Smooth muscle cell (in vitro differentiated cells): ENCODE data around the gene ZDHHC17. TPM values are rescaled to one million over a fixed set of nuclear protein-coding genes. Genes with fewer than 3 reads are reported as not detected.

Experiments
- DNase-seq: peaks from one replicate; lab custom pipeline; 2025; ENCODE audit not compliant: unreplicated experiment; lab: John Stamatoyannopoulos, UW
- H2AFZ ChIP-seq: fragments of 200-600 bp; sonication (generic); 2 replicates; pipeline ENCODE4 v1.6.0; 2016; ENCODE audit warnings: antibody characterized with exemption, low read depth, mild to moderate bottlenecking
- H3F3A ChIP-seq: fragments of 200-600 bp; sonication (generic); 2 replicates; pipeline ENCODE4 v1.6.0; 2017; ENCODE audit warnings: antibody characterized with exemption, low read depth
- H3K27ac ChIP-seq: fragments of 200-600 bp; sonication (generic); 2 replicates; pipeline ENCODE4 v1.5.1; 2016; ENCODE audit warnings: low read depth, mild to moderate bottlenecking
- H3K27me3 ChIP-seq: fragments of 200-600 bp; sonication (generic); 2 replicates; pipeline ENCODE4 v1.6.1; 2016; ENCODE audit warnings: low read depth, mild to moderate bottlenecking
- H3K36me3 ChIP-seq: fragments of 200-600 bp; sonication (generic); 2 replicates; pipeline ENCODE4 v1.5.1; 2016; ENCODE audit warnings: low read depth
- H3K4me1 ChIP-seq: fragments of 200-600 bp; sonication (generic); 2 replicates; pipeline ENCODE4 v1.5.1; 2016; ENCODE audit warnings: low read depth
- H3K4me2 ChIP-seq: fragments of 200-600 bp; sonication (generic); 2 replicates; pipeline ENCODE4 v1.6.0; 2016; ENCODE audit warnings: mild to moderate bottlenecking
- H3K4me3 ChIP-seq: fragments of 200-600 bp; sonication (generic); 2 replicates; pipeline ENCODE4 v1.5.1; 2016; ENCODE audit warnings: mild to moderate bottlenecking
- H3K79me2 ChIP-seq: fragments of 200-600 bp; sonication (generic); 2 replicates; pipeline ENCODE4 v1.6.0; 2016; ENCODE audit warnings: low read depth, mild to moderate bottlenecking
- H3K9ac ChIP-seq: fragments of 200-600 bp; sonication (generic); 2 replicates; pipeline ENCODE4 v1.6.0; 2016; ENCODE audit warnings: low read depth
- H3K9me3 ChIP-seq: fragments of 200-600 bp; sonication (generic); replicated peaks from 2 replicates; pipeline ENCODE4 v1.5.1; 2016; ENCODE audit warnings: low read depth
- H4K20me1 ChIP-seq: fragments of 200-600 bp; sonication (generic); 2 replicates; pipeline ENCODE4 v1.6.0; 2016; ENCODE audit warnings: low read depth
- WGBS: methylation state at CpG from one replicate; pipeline ENCODE4 v1.1.7; 2016; ENCODE audit warnings: low lambda C conversion rate; 5-methylcytosine and 5-hydroxymethylcytosine counted together
- polyA plus RNA-seq: library from polyadenylated mRNA; unstranded; fragments of >200 nt; fragmentation: Nextera tagmentation; extraction: Ambion mirVana; gene quantifications from 2 replicates; pipeline ENCODE4 v1.2.1, GENCODE V29; 2016
- total RNA-seq: library from RNA; depleted of rRNA; stranded (reverse); fragments of >200 nt; gene quantifications from 2 replicates; pipeline ENCODE4 v1.2.3, GENCODE V29; 2014
- TF ChIP-seq, protein P1 (sequence below): fragments of 200-600 bp; sonication (generic); IDR thresholded peaks from 2 replicates; pipeline ENCODE4 v1.5.1; 2017; ENCODE audit warnings: borderline replicate concordance, mild to moderate bottlenecking, antibody characterized with exemption; ENCODE audit not compliant: insufficient read depth, poor library complexity, severe bottlenecking

ZDHHC17 gene
- total and polyA plus RNA-seq, 2 experiments from 2014 or later: 12.8 to 34.8 TPM

DNA sequence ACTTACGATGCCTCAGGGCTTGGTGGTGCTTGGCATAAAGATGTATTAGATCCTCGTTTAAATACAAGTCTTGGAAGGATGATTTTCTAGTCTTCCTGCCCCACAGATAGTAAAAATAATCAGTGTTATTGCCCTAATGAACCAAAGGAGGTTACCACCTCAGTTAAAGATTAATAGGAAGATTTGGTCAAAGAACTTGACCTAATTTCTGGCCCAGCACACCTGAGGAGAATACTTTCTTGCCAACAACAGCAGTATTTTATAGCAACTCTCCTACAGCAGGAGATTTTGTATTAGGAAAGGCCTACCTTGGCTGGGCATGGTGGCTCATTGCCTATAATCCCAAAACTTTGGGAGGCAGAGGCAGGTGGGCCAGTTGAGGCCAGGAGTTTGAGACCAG lies 83.3 kb downstream of the ZDHHC17 start:
- Histone ChIP-seq H3K9ac (no peak overlapping the region), H3K27ac (no peak overlapping the region), H2AFZ (no peak overlapping the region), H3K27me3 (no peaks in the 10 kb centered on the region), H4K20me1 (peaks cover 4% of the 10 kb centered on the region), H3K4me3 (no peak overlapping the region), H3K36me3 (no peaks in the 10 kb centered on the region), H3K4me2 (no peak overlapping the region), H3K9me3 (no peaks in the 10 kb centered on the region), H3F3A (no peaks in the 10 kb centered on the region), H3K4me1 (no peaks in the 10 kb centered on the region), H3K79me2 (no peaks in the 10 kb centered on the region)
- no peak for DNase-seq
- WGBS: 88% methylated on average over 2 of the region's 2 CpGs
- TF ChIP-seq, protein P1, sequence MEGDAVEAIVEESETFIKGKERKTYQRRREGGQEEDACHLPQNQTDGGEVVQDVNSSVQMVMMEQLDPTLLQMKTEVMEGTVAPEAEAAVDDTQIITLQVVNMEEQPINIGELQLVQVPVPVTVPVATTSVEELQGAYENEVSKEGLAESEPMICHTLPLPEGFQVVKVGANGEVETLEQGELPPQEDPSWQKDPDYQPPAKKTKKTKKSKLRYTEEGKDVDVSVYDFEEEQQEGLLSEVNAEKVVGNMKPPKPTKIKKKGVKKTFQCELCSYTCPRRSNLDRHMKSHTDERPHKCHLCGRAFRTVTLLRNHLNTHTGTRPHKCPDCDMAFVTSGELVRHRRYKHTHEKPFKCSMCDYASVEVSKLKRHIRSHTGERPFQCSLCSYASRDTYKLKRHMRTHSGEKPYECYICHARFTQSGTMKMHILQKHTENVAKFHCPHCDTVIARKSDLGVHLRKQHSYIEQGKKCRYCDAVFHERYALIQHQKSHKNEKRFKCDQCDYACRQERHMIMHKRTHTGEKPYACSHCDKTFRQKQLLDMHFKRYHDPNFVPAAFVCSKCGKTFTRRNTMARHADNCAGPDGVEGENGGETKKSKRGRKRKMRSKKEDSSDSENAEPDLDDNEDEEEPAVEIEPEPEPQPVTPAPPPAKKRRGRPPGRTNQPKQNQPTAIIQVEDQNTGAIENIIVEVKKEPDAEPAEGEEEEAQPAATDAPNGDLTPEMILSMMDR: no peak

DNA sequence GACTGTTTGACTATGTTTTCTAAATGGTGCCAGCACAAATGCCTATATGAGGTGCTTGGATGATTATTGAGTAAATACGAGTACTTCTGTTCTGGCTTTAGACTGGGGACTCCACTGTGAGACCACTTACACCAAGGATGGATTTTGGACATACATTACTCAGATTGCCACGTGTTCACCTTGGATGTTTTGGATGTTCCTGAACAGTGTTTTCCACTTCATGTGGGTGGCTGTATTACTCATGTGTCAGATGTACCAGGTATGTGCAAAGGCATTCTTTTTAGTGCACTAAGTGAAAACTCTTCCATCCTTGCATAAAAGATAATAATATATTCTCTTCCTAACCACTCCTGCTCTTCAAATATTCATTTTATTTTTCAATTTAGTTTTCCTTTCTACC lies 84.2 kb downstream of the ZDHHC17 start:
- Histone ChIP-seq H3K9me3 (no peaks in the 10 kb centered on the region), H2AFZ (no peak overlapping the region), H4K20me1 (peaks cover 4% of the 10 kb centered on the region), H3K4me3 (no peak overlapping the region), H3K27me3 (no peaks in the 10 kb centered on the region), H3K27ac (no peak overlapping the region), H3K9ac (no peak overlapping the region), H3F3A (no peaks in the 10 kb centered on the region), H3K79me2 (no peaks in the 10 kb centered on the region), H3K4me1 (no peaks in the 10 kb centered on the region), H3K36me3 (no peaks in the 10 kb centered on the region), H3K4me2 (no peak overlapping the region)
- no peak for DNase-seq
- 94% methylated on average over 2 of the region's 2 CpGs for WGBS
- TF ChIP-seq, protein P1: no peak

DNA sequence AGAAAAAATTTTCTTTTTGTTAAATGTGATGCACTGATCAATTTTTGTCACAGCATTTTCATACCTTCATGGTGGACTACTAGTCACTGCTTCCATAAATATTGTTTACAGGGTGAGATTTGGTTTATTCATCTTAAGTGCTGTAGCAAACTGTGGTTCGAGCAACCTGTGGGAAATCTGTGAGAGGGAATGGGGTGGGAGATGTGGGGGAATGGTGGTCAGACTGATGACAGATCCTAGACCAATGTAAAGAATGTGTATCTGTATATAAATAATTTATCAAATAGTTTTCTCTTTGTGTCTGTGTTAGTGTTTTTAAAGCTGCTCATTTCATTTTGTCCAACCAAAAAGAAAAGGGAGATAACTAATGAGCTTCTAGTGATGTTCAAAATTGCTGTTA lies 88.2 kb downstream of the ZDHHC17 start:
- H3K9ac ChIP-seq: no peak overlapping the region
- H3K27me3 ChIP-seq: no peaks in the 10 kb centered on the region
- no peaks in the 10 kb centered on the region for H4K20me1 ChIP-seq
- H3K4me2 ChIP-seq: no peak overlapping the region
- H3K79me2 ChIP-seq: no peaks in the 10 kb centered on the region
- H2AFZ ChIP-seq: no peak overlapping the region
- H3K27ac ChIP-seq: peak overlapping the region; percentile 52
- H3K4me3 ChIP-seq: no peak overlapping the region
- WGBS: 61% methylated on average over 1 of the region's 1 CpG
- no peaks in the 10 kb centered on the region for H3K9me3 ChIP-seq
- no peak for DNase-seq
- peaks cover 23% of the 10 kb centered on the region for H3F3A ChIP-seq
- peaks cover 12% of the 10 kb centered on the region for H3K36me3 ChIP-seq
- TF ChIP-seq, protein P1: no peak
- H3K4me1 ChIP-seq: no peaks in the 10 kb centered on the region

DNA sequence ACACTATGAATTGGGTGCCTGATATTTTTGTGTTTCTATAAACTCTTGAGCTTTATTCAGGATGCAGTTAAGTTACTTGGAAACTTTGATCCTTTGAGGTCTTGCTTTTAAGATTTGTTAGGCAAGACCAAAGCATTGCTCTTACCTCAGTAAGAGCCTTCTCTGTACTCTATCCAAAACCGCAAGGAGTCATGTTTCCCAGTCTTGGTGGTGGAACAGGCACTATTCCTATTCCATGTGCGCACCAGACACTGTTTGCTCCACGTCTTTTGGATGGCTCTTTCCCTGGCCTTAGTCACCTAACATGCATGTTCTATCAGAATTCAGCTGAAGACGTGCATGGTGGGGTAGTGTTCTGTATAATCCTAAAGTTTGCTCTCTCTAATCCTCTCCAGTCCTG lies 91.4 kb downstream of the ZDHHC17 start:
- H3K27ac ChIP-seq: peak overlapping the region; percentile 21
- H3K36me3 ChIP-seq: peaks cover 21% of the 10 kb centered on the region
- H3K4me3 ChIP-seq: no peak overlapping the region
- TF ChIP-seq, protein P1: no peak
- no peaks in the 10 kb centered on the region for H3K79me2 ChIP-seq
- no peaks in the 10 kb centered on the region for H3K9me3 ChIP-seq
- H4K20me1 ChIP-seq: peaks cover 9% of the 10 kb centered on the region
- peaks cover 6% of the 10 kb centered on the region for H3K4me1 ChIP-seq
- no peak overlapping the region for H2AFZ ChIP-seq
- WGBS: 93% methylated on average over 4 of the region's 4 CpGs
- H3F3A ChIP-seq: peaks cover 40% of the 10 kb centered on the region
- H3K4me2 ChIP-seq: no peak overlapping the region
- H3K27me3 ChIP-seq: no peaks in the 10 kb centered on the region
- no peak for DNase-seq
- no peak overlapping the region for H3K9ac ChIP-seq
